NCI-H82 treated with DMSO at 0.1 percent for 48 hours (cell line): ENCODE data around the gene R3HDM2.

ENCODE experiments used
- DNase-seq: peaks from one replicate; lab custom pipeline; 2025; ENCODE audit not compliant: unreplicated experiment; lab: John Stamatoyannopoulos, UW

Gene R3HDM2

GRCh38 chr12:57242691-57243454, 188.0 kb downstream of the R3HDM2 start:
- peak; percentile 86 for DNase-seq

GRCh38 chr12:57242329-57242690, 188.5 kb downstream of the R3HDM2 start:
- peak; percentile 68 for DNase-seq

GRCh38 chr12:57241402-57242310, 189.2 kb downstream of the R3HDM2 start:
- peak; percentile 84 for DNase-seq

DNA sequence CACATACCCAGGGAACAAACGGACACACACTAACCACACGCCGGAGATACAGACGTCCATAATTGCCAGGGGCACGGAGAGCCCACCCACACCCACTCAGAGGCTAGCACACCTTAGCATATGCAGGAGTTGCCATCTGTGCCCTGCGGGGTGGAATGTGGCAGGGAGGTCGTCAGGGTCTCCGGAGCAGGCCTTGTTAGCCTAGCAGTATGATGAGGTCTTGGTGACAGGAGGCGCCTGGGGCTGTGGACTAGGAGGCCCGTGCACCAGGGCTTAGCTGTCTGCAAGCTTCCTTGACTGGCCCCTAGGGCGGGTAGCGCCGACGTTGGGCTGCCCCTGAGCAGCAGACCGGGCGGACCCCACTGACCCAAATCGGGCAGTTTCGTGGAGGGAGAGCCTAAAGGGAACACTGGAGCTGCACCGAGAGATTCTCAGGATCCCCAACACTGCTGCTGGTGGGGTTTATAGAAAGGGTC, 189.9 kb downstream of the R3HDM2 start:
- DNase-seq, result peak; percentile 65

DNA sequence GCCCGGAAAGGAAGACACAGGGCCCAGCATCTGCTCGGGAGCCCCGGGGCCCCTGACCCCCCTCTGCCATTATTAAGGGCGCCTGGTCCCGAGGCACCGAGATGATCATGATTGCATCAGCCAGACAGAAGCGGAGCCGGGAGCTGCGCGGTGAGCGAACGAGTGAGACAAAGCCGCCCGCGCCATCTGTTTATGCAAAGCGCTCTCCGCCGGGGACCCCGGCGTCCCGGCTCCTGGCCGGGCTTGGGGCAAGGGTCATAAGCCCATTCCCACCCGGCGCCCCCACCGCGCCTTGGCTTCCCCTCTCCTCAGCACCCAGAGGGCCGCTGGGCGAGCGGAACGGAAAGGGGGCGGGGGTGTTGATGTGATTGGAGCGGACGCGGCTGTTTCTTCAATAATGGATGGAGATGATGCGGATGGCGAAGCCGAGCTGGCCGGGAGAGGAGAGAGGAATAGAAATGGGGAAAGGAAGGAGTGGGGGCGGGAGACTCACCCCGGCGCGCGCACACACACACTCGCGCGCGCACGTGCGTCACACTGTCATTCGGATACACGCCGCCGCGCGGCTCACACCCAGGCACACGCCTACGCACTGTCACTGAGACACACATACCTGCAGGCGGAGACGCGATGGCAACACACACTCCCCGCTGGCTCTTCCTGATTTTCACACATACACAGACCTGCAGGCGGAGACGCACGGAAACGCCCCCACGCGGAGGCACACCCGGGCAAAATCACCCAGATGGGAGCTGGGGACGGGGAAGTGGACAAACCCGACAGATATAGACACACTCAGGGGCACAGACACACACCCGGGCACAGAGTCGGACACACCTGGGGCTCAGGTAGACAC, 190.5 kb downstream of the R3HDM2 start:
- DNase-seq, result peak; percentile 54

GRCh38 chr12:57239587-57240065, 191.2 kb downstream of the R3HDM2 start:
- DNase-seq, result no peak

DNA sequence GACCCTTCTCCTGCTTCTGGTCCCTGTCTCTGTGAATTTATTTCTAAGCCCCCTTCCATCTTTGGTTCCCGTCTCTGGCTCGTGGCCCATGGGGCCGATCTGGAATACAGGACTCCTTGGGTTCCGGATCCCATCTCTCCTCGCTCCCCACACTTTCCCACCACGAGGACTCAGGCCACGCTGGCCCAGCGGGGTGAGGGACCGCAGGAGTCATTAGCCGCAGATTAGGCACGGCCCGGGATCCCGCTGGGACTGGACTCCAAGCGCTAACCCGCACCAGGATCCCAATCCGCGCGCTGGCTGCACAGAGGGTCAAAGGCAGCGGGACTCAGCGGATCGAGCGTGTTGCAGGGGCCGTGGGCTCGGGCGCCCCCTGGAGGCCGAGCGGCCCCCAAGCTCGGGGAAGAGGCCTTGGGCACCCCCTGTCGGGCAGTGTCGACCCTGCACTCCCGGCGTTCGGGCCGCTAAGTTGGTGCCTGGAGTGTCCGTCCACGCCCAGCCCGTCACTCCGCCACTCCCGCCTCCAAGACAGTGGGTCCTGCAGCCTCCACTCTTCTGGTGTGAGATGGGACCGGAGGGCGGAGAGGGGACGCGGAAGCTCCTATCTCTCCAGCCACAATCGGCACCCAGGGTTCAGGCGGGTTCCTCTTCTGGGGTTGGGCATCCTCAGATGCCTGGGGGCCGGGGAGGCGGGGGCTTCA, 191.8 kb downstream of the R3HDM2 start:
- DNase-seq, result peak; percentile 78

- DNase-seq, result peak; percentile 36
Measured at GRCh38 chr12:57237932-57238853, 192.7 kb downstream of the R3HDM2 start.

DNA sequence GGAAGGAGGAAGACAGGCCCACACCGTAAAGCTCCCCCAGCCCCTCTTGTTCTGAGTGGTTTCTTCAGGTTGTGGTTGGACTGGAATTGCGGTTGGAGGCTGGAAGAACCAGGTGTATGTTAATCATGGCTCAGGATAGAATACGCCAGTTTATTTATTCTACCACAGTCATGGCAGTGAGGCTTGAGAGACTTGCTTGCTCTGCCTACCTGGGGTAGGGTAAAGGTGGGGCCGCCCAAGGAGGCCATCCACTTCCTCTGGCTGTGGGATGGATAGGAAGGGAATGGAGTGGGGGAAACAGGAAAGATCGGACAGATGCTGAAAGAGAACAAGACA, 193.3 kb downstream of the R3HDM2 start:
- DNase-seq, result no peak

DNA sequence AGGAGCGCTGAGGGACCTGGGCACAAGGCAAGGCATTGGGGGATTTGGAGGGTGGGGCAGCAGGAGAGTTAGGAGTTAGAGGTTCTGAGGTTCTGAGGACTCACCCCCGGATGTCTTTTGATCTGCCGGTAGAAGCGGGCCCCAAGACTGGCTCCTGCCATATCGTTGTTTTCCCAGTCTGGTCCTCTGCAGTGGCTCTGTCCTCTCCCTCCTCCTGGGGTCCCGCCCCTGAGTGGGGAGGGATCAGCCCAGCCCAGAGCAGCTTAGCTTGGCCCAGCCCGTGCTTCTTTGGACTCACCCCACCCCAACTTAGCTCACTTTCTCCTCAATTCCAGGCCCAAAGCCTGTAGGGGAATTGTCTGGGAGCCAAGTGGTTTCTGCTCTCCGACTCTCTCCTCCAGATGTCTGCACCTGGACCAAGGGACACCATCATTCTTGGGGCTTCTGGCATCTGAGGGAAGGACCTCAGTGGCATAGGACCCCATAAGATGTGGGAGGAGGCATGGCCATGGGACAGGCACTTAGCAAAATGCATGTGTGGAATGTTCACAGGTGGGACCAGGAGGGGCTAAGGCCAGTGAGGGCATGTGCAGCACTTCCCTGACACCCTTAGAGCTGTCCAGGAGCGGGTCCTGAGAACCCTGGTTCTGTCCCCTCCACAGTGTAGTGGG, 193.8 kb downstream of the R3HDM2 start:
- no peak for DNase-seq

DNA sequence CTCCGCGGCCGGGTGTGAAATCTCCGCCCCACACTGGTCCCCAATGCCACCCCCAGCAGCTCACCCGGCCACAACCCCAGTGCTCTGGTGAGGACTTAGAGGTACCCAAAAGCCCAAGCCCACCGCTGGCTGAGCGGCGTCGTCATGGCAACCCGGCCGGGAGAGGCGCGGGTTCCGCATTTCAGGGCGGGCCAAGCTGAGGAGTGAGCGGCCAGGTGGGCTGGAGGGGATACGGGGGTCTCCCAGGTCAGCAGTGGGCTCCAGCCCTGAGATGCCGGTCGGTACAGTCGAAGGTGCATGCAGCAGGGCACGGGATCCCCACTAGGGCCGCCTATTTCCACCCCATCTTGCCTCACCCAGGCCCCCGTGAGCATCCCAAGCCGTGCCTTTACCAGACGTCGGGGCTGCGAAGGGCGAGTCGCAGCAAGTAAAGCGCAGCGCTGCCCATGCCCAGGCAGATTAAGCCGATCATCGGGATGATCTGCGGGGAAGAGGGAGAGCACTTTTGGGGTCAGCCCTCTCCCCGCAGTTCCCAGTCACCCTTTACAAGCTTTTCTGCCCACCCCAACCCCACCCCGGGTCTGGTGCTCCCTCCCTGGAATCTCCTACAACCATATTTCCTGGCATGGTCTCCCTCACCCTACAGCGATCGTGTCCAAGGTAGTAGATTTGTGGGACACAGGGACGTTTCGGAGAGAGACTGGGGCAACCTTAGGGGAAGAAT, 194.5 kb downstream of the R3HDM2 start:
- no peak for DNase-seq

DNA sequence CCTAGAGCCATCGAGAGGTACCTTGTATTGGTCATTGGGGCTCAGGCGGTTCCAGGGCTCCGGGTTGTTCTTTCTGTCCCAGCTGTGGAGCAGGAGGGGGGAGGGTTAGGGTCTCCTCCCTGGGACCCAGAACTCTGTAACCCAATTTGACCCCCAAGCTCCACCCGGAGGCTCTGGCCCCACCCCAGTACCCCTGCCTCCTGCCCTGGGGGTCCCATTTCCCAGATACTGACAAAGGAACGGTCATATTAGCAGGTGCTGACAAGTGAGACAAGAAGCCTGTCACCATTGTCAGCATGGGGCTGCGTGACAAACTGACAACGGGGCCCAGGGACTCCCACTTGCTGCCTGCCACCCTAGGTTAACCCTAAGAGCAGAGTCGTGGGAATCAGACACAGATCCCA, 195.1 kb downstream of the R3HDM2 start:
- no peak for DNase-seq

DNA sequence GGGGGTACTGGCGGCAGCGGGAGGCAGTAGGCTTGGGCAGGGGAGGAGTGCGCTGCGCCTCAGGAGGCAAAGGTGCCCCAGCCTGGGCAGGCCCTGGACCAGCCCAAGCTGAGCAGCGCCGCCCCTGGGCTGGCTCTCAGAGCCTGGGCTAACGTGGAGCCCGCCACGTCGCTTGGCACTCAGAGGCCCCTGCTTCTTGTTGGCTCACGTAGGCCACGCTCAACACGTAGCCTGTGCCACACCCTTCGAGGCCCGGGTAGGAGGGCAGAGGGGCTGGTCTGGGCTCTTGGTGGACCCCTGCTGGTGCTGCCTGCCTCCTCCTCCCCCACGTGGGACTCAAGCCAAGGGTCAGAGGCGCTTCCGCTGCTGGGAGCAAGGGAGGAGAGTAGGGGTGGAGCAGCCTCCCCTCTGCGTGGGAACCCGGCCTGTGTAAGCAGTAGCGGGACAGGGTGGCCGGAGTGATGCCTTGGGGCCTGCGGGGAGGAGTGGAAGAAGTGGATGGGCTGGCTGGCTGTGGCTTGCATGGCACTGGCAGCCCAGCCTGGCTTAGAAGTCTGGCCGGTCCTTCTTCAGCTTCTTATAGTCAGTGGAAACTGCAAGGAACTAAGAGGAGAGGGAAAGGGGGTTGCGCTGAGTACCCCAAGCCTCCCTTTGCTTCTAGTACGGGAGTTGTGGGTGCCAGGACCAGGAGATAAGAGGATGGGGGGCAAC, 195.7 kb downstream of the R3HDM2 start:
- DNase-seq, result no peak

- DNase-seq, result no peak
Measured at GRCh38 chr12:57234571-57235016, 196.2 kb downstream of the R3HDM2 start.

GRCh38 chr12:57234233-57234570, 196.6 kb downstream of the R3HDM2 start:
- no peak for DNase-seq

GRCh38 chr12:57233357-57234232, 197.2 kb downstream of the R3HDM2 start:
- DNase-seq, result no peak
